ENCODE measurements around the gene SNX27.
"Not testable (repeated sequence)": the region's sequence is repeated elsewhere in the genome, so short reads cannot be mapped to it uniquely, and the experiment has no call there.

The SNX27 gene

DNA sequence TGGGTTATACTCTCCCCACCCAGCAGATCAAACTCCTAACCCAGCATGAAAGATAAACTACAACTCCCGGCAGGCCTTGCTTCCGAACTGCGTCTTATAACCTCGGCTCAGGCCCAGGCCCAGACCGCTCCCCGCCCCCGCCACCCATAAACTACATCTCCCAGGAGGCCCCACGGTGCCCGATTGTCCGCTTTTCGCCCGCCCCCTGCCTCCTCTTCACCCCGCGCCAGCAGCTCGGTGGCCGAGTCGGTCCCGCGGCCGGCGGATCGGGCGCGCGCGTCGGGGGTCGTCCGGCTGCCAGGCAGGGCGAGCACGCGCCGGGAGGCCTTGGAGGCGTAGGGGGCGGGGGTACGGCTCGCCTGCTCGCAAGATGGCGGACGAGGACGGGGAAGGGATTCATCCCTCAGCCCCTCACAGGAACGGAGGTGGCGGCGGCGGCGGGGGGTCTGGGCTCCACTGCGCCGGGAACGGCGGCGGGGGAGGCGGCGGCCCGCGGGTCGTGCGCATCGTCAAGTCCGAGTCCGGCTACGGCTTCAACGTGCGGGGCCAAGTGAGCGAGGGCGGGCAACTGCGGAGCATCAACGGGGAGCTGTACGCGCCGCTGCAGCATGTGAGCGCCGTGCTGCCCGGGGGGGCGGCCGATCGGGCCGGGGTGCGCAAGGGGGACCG is at the start of gene SNX27:
SNX27 (plus strand) TSS at position 219 of the 669 bp plus-strand sequence; CDS start at position 371, 152 bp downstream.
- peak; percentile 88 to 89 for DNase-seq

DNA sequence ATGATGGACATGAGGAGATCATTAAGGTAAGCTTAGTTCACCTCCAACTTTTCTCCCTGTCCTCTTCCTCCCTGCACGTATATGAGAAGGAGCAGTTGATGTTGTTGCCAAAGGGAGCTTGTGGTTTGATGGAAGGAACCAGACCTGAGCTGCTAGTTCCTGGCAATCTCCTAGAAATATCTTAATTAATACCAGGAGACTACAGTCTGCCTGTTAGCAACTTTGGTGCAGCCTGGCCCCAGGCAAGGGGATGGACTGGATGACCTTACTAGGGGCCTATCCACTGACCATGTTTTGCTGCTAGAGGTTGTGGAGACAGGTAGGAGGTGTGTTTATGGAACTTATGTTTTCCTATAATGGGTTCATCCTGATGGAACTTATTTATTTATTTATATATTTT is 49.2 kb upstream of the SNX27 start:
- DNase-seq: no peak

DNA sequence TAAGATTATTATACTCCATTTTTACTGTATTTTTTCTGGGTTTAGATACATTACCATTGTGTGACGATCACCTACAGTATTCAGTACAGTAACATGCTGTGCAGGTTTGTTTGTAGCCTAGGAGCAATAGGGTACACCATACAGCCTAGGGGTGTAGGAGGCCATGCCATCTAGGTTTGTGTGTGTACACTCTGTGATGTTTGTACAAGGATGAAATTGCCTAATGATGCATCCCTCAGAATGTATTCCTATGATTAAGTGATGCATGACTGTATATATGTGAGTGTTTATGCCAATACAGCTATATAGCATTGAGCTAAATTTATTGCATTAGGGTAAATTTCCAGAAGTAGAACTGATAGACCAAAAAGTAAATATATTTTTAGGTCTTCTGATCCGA is 48.5 kb upstream of the SNX27 start:
- DNase-seq: no peak

- DNase-seq: no peak
Measured at GRCh38 chr1:151565502-151566189, 46.2 kb upstream of the SNX27 start.

GRCh38 chr1:151568626-151569088 is 43.2 kb upstream of the SNX27 start:
- peak; percentile 19 to 24 for DNase-seq

DNA sequence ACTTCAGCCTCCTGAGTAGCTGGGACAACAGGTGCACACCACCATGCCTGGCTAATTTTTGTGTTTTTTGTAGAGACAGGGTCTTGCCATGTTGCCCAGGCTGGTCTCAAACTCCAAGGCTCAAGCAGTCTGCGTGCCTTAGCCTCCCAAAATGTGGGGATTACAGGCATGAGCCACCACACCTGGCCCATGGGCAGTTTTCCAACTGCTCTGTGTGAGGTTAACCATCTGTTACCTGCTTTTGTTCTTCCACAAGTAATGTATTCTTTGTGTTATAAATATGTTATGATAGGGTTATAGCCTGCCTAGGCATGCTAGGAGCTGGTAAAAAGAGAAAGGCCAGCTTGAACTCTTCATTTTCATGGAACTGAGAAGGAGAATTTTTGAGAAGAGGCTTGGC is 41.0 kb upstream of the SNX27 start:
- no peak for DNase-seq

DNA sequence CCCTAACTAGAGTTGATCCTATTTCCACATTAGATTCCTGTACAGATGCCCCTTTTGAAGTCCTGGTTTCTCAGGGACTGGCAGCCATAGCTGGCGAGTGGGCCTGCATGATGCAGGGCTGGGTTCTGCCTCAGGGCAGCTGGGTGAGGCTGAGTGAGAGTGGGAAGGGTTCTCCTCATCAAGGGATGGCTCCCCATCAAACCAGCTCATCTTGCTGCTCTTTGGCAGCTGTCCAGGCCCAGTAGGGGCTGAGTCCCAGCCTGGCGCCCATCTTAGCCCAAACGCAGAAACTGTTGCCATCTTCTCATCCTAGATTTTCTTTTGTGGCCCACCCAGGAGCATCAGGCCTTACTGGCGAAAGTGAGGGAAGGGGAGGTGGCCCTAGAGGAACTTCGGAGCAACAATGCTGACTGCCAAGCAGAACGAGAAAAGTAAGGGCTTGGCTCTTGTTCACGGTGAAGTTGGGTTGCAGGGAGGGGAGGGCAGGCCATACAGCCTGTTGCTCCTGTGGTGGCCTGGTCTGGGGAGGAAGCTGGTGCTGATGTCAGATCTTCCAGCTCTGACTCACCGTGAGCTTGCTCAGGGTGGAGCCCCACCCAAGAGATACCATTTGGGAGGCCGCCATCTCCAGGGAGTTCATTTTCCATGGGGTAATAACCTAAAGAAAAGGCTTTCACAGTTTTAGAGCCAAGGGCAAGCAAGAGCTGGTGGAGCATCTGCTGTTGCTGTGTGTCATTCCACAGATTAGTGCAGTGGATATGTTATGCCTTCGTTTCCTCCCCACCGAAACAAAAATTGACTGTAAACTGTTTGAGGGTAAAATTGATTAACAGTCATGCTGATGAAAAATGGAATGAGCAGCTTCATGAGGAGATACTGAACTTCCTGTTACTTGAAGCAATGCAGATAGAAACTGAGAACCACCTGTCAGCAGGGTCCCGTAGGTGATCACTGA is 37.0 kb upstream of the SNX27 start:
- no peak for DNase-seq

DNA sequence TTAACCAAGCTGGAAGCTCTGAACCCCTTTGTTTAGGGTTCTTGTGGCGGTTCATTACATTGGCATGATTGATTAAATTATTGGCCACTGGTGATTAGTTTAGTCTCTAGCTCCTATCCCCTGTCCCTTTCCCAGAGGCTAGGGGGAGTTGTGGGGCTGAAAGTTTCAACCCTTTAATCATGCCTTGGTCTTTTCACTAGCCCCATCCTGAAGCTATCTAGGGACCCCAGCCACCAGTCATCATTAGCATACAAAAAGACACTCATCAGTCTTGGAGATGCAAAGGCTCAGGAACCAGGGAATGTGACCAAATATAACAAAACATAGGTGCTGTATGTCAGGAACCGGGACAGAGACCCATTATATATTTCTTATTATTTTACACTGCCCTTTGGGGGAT is 34.7 kb upstream of the SNX27 start:
- DNase-seq: no peak

- no peak for DNase-seq
Measured at GRCh38 chr1:151578941-151579340, 32.9 kb upstream of the SNX27 start.

GRCh38 chr1:151579436-151580225 is 32.2 kb upstream of the SNX27 start:
- DNase-seq: no peak

GRCh38 chr1:151581451-151581850 is 30.4 kb upstream of the SNX27 start:
- DNase-seq: no peak

DNA sequence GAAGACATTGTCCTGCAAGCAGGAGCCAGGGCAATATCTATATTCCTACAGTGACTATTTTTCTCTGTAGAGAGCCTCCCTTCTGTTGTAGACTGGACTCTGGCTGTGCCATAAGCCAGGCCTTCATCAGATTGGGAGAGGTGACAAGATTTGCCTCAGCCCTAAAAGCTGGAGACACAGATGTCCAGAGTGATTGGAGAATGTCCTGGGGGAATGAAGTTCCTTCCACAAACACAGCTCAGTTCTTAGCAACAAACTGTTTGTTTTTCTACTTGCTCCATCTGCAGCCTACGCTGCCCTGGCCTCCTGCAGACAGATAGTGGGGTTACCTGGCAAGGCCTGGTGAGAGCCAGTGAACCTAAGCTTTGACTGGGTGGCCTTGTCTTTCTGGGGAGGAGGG is 29.9 kb upstream of the SNX27 start:
- no peak for DNase-seq

- no peak for DNase-seq
Measured at GRCh38 chr1:151583796-151584195, 28.1 kb upstream of the SNX27 start.

GRCh38 chr1:151584278-151584677 is 27.6 kb upstream of the SNX27 start:
- no peak for DNase-seq

GRCh38 chr1:151584780-151585179 is 27.1 kb upstream of the SNX27 start:
- no peak for DNase-seq

- no peak for DNase-seq
Measured at GRCh38 chr1:151585622-151586021, 26.2 kb upstream of the SNX27 start.

DNA sequence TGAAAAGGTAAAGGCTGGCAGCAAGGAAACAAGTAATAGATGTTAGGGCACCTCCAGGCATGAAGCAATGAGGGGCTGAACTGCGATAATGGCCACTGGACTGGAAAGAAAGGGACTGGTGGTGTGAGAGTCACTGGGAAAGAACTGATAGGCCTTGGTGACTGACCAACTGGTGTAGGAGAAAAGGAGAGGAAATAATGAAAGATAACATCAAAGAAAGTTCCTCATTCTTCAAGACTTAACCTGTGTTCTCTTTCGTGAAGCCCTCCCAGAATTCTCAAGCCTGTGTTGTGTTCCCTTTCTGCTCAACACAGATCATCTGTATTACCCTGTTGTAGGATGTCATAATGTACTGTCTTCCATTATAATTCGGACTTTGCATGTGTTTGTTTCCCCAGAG is 20.9 kb upstream of the SNX27 start:
- no peak for DNase-seq

- DNase-seq: no peak
Measured at GRCh38 chr1:151593730-151594129, 18.1 kb upstream of the SNX27 start.

DNA sequence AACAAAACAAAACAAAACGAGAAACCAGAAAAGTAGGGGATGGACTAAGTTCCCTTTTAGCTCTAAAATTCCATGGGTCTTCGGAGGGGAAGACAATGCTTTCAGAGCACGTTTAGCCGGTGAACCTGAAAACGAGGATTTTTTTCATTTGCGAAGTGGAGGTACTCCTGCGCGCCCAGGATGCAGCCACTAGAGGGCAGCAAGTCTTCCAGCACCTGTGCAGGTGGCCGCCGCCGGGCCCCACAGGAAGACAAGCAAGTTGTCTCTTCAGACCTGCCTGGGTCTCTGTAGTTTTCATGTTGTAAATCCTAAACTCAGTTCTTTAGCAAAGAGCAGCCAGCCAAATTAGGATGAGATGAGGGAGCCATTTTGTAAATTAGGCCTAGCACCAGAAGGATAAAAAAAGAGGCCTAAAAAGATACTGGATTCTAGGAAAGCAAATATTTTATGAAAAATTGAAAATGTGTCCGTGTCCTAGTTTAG is 17.7 kb upstream of the SNX27 start:
- DNase-seq: peak; percentile 88

- no peak for DNase-seq
Measured at GRCh38 chr1:151596166-151596953, 15.5 kb upstream of the SNX27 start.

DNA sequence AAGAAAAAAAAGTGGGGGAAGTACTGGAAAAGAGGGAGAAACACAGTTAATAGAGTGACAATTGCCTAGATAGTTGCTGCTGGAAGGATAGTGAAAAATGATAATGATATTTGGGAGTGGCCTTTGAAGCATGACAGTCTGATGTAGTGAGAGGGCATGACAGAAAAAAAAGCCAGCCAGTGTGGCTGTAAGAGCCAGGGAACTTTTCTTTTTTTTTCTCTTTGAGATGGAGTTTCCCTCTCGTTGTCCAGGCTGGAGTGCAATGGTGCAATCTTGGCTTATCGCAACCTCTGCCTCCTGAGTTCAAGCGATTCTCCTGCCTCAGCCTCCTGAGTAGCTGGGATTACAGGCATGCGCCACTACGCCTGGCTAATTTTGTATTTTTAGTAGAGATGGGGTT is 9.3 kb upstream of the SNX27 start:
- not testable (repeated sequence) for DNase-seq

DNA sequence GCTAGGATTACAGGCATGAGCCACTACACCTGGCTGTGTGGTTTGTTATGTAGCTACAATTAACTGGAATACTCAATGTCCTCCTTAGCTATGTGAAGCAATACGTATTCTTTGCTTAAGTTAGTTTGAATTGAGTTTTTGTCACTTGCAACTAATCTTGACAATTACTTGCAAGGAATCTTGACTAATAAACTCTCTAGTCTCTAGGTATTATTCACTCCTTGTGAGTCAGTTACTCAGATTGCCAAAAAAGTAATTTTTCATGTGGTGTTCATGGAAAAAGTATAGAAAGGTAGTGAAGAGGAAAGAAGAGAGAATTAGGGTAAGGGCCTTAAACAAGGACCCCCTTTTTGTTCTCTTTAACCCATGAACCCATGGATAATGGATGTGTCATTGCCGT is 7.6 kb upstream of the SNX27 start:
- no peak for DNase-seq

All from activated CD4-positive, alpha-beta T cell treated with anti-CD3 and anti-CD28 coated beads for 4 hours (primary cell).